Spleen (tissue), 7 donors: ENCODE results near the gene COL2A1.

Experiments
- POLR2A ChIP-seq, 3 donors: fragments of 450-650 bp; IDR thresholded peaks; one replicate each; pipeline ENCODE4 v1.5.1; 2017; ENCODE audit warnings: antibody characterized with exemption in 3 of 3, mild to moderate bottlenecking in 1 of 3
- TF ChIP-seq, protein P1 (sequence below), 11 experiments: fragments of 200-600 bp in 7 of 11; fragments of 450-650 bp in 4 of 11; sonication (generic) in 4 of 11; IDR thresholded peaks in 8 of 11; conservative IDR thresholded peaks in 3 of 11; 1 replicate in 7 of 11; 2 replicates in 4 of 11; pipeline versions ENCODE4 v1.4.0 to v1.8.0; 2016 to 2021; ENCODE audit warnings: antibody characterized with exemption in 11 of 11, inconsistent platforms in 4 of 11, mild to moderate bottlenecking in 1 of 11
- donor health status: DM: no; HTN: no; CAD: no; lungs with moderate emphysema.
- donor health status: DM: no; HTN: no; CAD: no.
- donor health status: DM: no; HTN: no; CAD: no.

DNA sequence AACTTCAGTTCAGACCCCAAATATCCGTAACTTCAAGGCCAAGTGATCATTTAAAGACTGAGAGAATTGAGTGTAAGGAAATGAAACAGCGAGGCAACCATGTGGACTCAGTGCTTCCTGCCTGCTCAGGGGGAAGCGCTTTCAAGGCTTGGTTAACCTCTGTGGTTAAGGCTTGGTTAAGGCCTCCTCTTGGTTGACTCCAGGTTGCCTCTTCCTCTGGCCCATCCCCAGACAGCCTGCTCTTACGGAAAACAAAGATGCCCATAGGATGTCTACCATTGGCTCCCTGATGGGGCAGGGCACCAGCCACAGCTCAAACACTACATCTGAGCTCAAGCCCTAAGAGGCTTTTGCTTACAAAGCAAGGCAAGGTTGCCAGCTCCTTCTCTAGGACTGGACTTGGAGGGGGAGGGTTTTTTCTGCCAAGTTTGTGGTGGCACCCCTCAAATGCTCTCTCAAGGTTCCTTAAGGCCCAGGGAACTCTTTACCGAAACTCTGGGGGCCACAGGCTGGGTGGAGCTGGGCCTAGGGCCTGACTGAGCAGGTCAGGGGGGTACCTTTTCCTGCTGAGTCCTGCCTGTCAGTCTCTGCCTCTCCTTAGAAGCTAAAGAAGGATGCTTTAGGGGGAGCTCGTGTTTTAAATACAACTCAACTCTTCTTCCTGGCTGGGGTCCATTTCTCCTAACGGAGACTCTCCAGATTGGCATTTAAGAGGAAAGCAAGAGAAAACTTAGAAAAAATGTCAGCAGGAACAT is 13.7 kb downstream of the COL2A1 start:
- TF ChIP-seq, protein P1, sequence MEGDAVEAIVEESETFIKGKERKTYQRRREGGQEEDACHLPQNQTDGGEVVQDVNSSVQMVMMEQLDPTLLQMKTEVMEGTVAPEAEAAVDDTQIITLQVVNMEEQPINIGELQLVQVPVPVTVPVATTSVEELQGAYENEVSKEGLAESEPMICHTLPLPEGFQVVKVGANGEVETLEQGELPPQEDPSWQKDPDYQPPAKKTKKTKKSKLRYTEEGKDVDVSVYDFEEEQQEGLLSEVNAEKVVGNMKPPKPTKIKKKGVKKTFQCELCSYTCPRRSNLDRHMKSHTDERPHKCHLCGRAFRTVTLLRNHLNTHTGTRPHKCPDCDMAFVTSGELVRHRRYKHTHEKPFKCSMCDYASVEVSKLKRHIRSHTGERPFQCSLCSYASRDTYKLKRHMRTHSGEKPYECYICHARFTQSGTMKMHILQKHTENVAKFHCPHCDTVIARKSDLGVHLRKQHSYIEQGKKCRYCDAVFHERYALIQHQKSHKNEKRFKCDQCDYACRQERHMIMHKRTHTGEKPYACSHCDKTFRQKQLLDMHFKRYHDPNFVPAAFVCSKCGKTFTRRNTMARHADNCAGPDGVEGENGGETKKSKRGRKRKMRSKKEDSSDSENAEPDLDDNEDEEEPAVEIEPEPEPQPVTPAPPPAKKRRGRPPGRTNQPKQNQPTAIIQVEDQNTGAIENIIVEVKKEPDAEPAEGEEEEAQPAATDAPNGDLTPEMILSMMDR (IDR thresholded peaks at IDR 0.05 in 8 of 11, conservative IDR thresholded peaks at IDR 0.05 in 3 of 11): no peak
- TF ChIP-seq POLR2A (IDR thresholded peaks at IDR 0.05): no peak
